H1 (cell line): Measurements from ENCODE around the gene IL1RAPL1. TPM values are rescaled to one million over a fixed set of nuclear protein-coding genes. Genes with fewer than 3 reads are reported as not detected.

Experiments
- CTCF ChIA-PET: fragments of 300-600 bp; sonication (Branson Sonifier 250); formaldehyde crosslinking; loops from one replicate; lab custom pipeline; 2021; ENCODE audit not compliant: partially characterized antibody; lab: Charles Lee
- POLR2A ChIA-PET: fragments of 300-600 bp; sonication (Branson Sonifier 250); formaldehyde crosslinking; loops from one replicate; lab custom pipeline; 2021; ENCODE audit warnings: inconsistent platforms; ENCODE audit not compliant: partially characterized antibody; lab: Charles Lee
- DNase-seq, 2 experiments: peaks; one replicate each; pipeline versions ENCODE4 v3.0.0 to v3.0.0-alpha.2; 2010 to 2022; ENCODE audit warnings: low spot score in 2 of 2, low read depth in 1 of 2, mixed read lengths in 1 of 2
- FAIRE-seq: peaks from 2 replicates; lab custom pipeline; 2011; peaks lifted over from hg19 to GRCh38; lab: Jason Lieb, UNC
- H2AFZ ChIP-seq: 2 replicates; pipeline ENCODE4 v1.8.1; 2012; ENCODE audit warnings: low read length, inconsistent platforms
- H2AK5ac ChIP-seq: 2 replicates; pipeline ENCODE4 v1.6.1; 2013; ENCODE audit warnings: low read depth, low read length
- H2BK120ac ChIP-seq: replicated peaks from 2 replicates; pipeline ENCODE3; 2013; ENCODE audit warnings: low read depth, low read length, inconsistent platforms
- H2BK12ac ChIP-seq: 2 replicates; pipeline ENCODE4 v1.6.1; 2013; ENCODE audit warnings: low read depth, low read length
- H2BK15ac ChIP-seq: 2 replicates; pipeline ENCODE4 v1.6.1; 2013; ENCODE audit warnings: low read length
- H2BK20ac ChIP-seq: 2 replicates; pipeline ENCODE4 v1.6.1; 2013; ENCODE audit warnings: low read length
- H2BK5ac ChIP-seq: 2 replicates; pipeline ENCODE4 v1.6.1; 2013; ENCODE audit warnings: low read depth, low read length
- H3K14ac ChIP-seq: 2 replicates; pipeline ENCODE4 v1.6.1; 2013; ENCODE audit warnings: inconsistent platforms; ENCODE audit not compliant: insufficient read length
- H3K18ac ChIP-seq: 2 replicates; pipeline ENCODE4 v1.6.1; 2013; ENCODE audit warnings: low read length; ENCODE audit errors: extremely low read depth
- H3K23ac ChIP-seq: 2 replicates; pipeline ENCODE4 v1.6.1; 2013; ENCODE audit warnings: inconsistent platforms; ENCODE audit not compliant: insufficient read length
- H3K23me2 ChIP-seq: 2 replicates; pipeline ENCODE4 v1.6.1; 2013; ENCODE audit warnings: low read depth, low read length
- H3K27ac ChIP-seq: 2 replicates; pipeline ENCODE4 v1.6.1; 2011; ENCODE audit warnings: low read depth, low read length, inconsistent platforms
- H3K27me3 ChIP-seq, 4 experiments: replicated peaks in 1 of 4; 1 replicate in 1 of 4; 2 replicates in 3 of 4; pipeline versions ENCODE4 v1.6.1 to v1.8.1; 2011 to 2013; ENCODE audit warnings: low read length in 3 of 4, mild to moderate bottlenecking in 3 of 4, inconsistent platforms in 2 of 4, mixed read lengths in 2 of 4, moderate library complexity in 1 of 4; ENCODE audit not compliant: control insufficient read depth in 3 of 4, insufficient read depth in 3 of 4; ENCODE audit errors: extremely low read depth in 1 of 4
- H3K36me3 ChIP-seq, 4 experiments: 2 replicates each; pipeline versions ENCODE4 v1.6.1 to v1.8.1; 2011 to 2013; ENCODE audit warnings: mild to moderate bottlenecking in 4 of 4, low read length in 3 of 4, moderate library complexity in 2 of 4, control low read depth in 1 of 4, inconsistent platforms in 1 of 4; ENCODE audit not compliant: insufficient read depth in 4 of 4, control insufficient read depth in 2 of 4
- H3K4ac ChIP-seq: replicated peaks from 2 replicates; pipeline ENCODE3; 2013; ENCODE audit warnings: low read length, low read depth, mixed read lengths, inconsistent platforms; ENCODE audit not compliant: insufficient read length
- H3K4me1 ChIP-seq, 4 experiments: replicated peaks in 1 of 4; 1 replicate in 1 of 4; 2 replicates in 3 of 4; pipeline versions ENCODE4 v1.6.1 to v1.8.1; 2011 to 2013; ENCODE audit warnings: low read length in 3 of 4, inconsistent platforms in 2 of 4, mixed read lengths in 1 of 4; ENCODE audit not compliant: insufficient read depth in 4 of 4, control insufficient read depth in 3 of 4
- H3K4me2 ChIP-seq, 2 experiments: 2 replicates each; pipeline versions ENCODE4 v1.6.1 to v1.8.1; 2011 to 2013; ENCODE audit warnings: low read depth in 2 of 2, low read length in 2 of 2, control low read depth in 1 of 2, inconsistent platforms in 1 of 2, mild to moderate bottlenecking in 1 of 2; ENCODE audit not compliant: insufficient read depth in 1 of 2
- H3K4me3 ChIP-seq, 4 experiments: fragments of 200-600, 300-600 bp in 1 of 4; sonication (generic), shearing (Covaris generic), sonication (Bioruptor Twin) in 1 of 4; 2 replicates each; pipeline versions ENCODE4 v1.5.1 to v1.8.1; 2011 to 2016; ENCODE audit warnings: low read length in 4 of 4, low read depth in 3 of 4, control low read depth in 2 of 4, inconsistent platforms in 2 of 4, mild to moderate bottlenecking in 2 of 4, mixed read lengths in 1 of 4, moderate library complexity in 1 of 4; ENCODE audit not compliant: insufficient read depth in 2 of 4; ENCODE audit errors: extremely low read depth in 1 of 4
- H3K56ac ChIP-seq: replicated peaks from 2 replicates; pipeline ENCODE3; 2013; ENCODE audit warnings: low read depth, mild to moderate bottlenecking, mixed read lengths, low read length, inconsistent platforms; ENCODE audit not compliant: insufficient read length
- H3K79me1 ChIP-seq: 2 replicates; pipeline ENCODE4 v1.6.1; 2013; ENCODE audit warnings: low read depth, low read length, control low read depth
- H3K79me2 ChIP-seq, 2 experiments: 2 replicates each; pipeline versions ENCODE4 v1.6.1 to v1.8.1; 2012 to 2013; ENCODE audit warnings: low read length in 2 of 2, mild to moderate bottlenecking in 2 of 2, inconsistent platforms in 1 of 2; ENCODE audit not compliant: insufficient read depth in 2 of 2, control insufficient read depth in 1 of 2
- H3K9ac ChIP-seq, 4 experiments: replicated peaks in 1 of 4; 1 replicate in 1 of 4; 2 replicates in 3 of 4; pipeline versions ENCODE4 v1.6.1 to v1.8.1; 2011 to 2013; ENCODE audit warnings: low read depth in 3 of 4, low read length in 3 of 4, control low read depth in 2 of 4, mild to moderate bottlenecking in 2 of 4, moderate library complexity in 2 of 4, inconsistent platforms in 1 of 4; ENCODE audit errors: extremely low read depth in 1 of 4
- H3K9me3 ChIP-seq, 2 experiments: 2 replicates each; pipeline versions ENCODE4 v1.6.1 to v1.8.1; 2012 to 2013; ENCODE audit warnings: mild to moderate bottlenecking in 2 of 2, moderate library complexity in 2 of 2, control low read depth in 1 of 2, inconsistent platforms in 1 of 2, low read depth in 1 of 2, low read length in 1 of 2, mixed read lengths in 1 of 2; ENCODE audit not compliant: insufficient read depth in 2 of 2
- H4K20me1 ChIP-seq, 2 experiments: replicated peaks in 1 of 2; 2 replicates each; pipeline versions ENCODE3 to v1.8.1; 2011 to 2013; ENCODE audit warnings: inconsistent platforms in 2 of 2, low read length in 2 of 2, mild to moderate bottlenecking in 1 of 2; ENCODE audit not compliant: insufficient read depth in 2 of 2, control insufficient read depth in 1 of 2
- H4K5ac ChIP-seq: 2 replicates; pipeline ENCODE4 v1.6.1; 2013; ENCODE audit warnings: low read length, low read depth, mixed read lengths, inconsistent platforms; ENCODE audit not compliant: insufficient read length
- H4K8ac ChIP-seq: 2 replicates; pipeline ENCODE4 v1.8.0; 2013; ENCODE audit warnings: mild to moderate bottlenecking, moderate library complexity, low read length, inconsistent platforms; ENCODE audit not compliant: insufficient read depth; ENCODE audit errors: extremely low read depth
- H4K91ac ChIP-seq: replicated peaks from 2 replicates; pipeline ENCODE3; 2013; ENCODE audit warnings: low read length, mixed read lengths, inconsistent platforms; ENCODE audit not compliant: insufficient read length
- CBX5 ChIP-seq: fragments of 300-800, 300-1000 bp; sonication (generic); IDR thresholded peaks from 2 replicates; pipeline ENCODE4 v1.7.1; 2016; ENCODE audit warnings: antibody characterized with exemption, low read length, low read depth
- SIN3A ChIP-seq, 2 experiments: IDR thresholded peaks in 1 of 2; conservative IDR thresholded peaks in 1 of 2; 2 replicates each; pipeline ENCODE4 v1.6.1; 2011 to 2012; ENCODE audit warnings: low read length in 2 of 2, improper control_type of control experiment in 1 of 2, low read depth in 1 of 2, mild to moderate bottlenecking in 1 of 2
- WGBS, 2 experiments: shearing (Covaris generic) in 1 of 2; methylation state at CpG; one replicate each; pipeline versions ENCODE4 v1.1.6 to v1.1.7; 2013 to 2015; ENCODE audit warnings: low lambda C conversion rate in 2 of 2, mixed read lengths in 2 of 2, inconsistent platforms in 1 of 2, low coverage in 1 of 2, missing lambda C conversion rate in 1 of 2; ENCODE audit not compliant: insufficient replicate concordance in 2 of 2, insufficient coverage in 1 of 2, insufficient read length in 1 of 2; ENCODE audit errors: extremely low coverage in 1 of 2, missing lambda C conversion rate in 1 of 2; 5-methylcytosine and 5-hydroxymethylcytosine counted together
- polyA plus RNA-seq, 7 experiments: library from polyadenylated mRNA; depleted of rRNA in 3 of 7; stranded (reverse) in 5 of 7; unstranded in 2 of 7; fragments of >200 nt in 5 of 7; fragments of 200-250 nt in 2 of 7; gene quantifications; 1 replicate in 5 of 7; 2 replicates in 1 of 7; 4 replicates in 1 of 7; pipeline versions ENCODE4 v1.2.1 to v1.2.3, GENCODE V29; 2011 to 2013; ENCODE audit warnings: missing spikeins in 2 of 7, mixed read lengths in 2 of 7
- total RNA-seq: library from RNA; stranded (reverse); fragmentation: NEBNext Ultra II Directional; extraction: Animal tissue kit (Norgen Biotek cat#: 25700); gene quantifications from 2 replicates; pipeline ENCODE4 v1.2.1, GENCODE V29; 2021
- TF ChIP-seq, protein P1 (sequence below): IDR thresholded peaks from 2 replicates; pipeline ENCODE4 v1.6.1; 2012; ENCODE audit warnings: inconsistent platforms

The IL1RAPL1 gene
- total and polyA plus RNA-seq, 2 of the 8 experiments (the other 6 are each of a cell fraction or from before 2014, with no cell fraction given): 0.11 to 0.35 TPM

DNA sequence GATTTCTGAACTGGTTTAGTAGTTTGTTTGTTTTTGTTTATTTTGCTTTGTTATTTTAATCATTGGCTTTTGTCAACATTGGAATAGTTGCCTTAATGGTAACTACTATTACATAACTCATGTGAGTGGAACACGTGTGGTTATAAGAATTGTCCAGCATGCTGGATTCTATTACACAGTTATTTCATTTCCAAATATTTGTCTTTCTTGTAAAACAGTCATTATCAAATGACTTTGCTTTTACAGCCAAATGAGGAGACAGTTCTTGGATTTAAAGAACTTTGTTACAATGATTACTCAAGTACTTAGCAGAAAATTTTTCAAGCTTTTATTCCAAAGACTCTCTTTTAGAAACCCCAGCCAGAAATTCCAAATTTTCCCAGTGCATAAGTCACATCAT, 1112.0 kb downstream of the IL1RAPL1 start:
- Histone ChIP-seq H3K4me2 (no peak overlapping the region), H3K14ac (no peak overlapping the region), H2BK120ac (no peak overlapping the region), H2AK5ac (no peak overlapping the region), H4K91ac (no peak overlapping the region), H3K79me2 (no peaks in the 10 kb centered on the region), H3K23me2 (no peaks in the 10 kb centered on the region), H4K8ac (no peak overlapping the region), H3K27me3 (no peaks in the 10 kb centered on the region), H2AFZ (no peak overlapping the region), H3K9ac (no peak overlapping the region), H3K36me3 (no peaks in the 10 kb centered on the region), H3K4me3 (no peak overlapping the region), H3K27ac (no peak overlapping the region), H3K4me1 (no peaks in the 10 kb centered on the region), H3K18ac (no peak overlapping the region), H3K56ac (no peak overlapping the region), H4K20me1 (no peaks in the 10 kb centered on the region), H2BK20ac (no peak overlapping the region), H3K79me1 (no peaks in the 10 kb centered on the region), H3K23ac (no peak overlapping the region), H4K5ac (no peak overlapping the region), H3K4ac (no peak overlapping the region), H3K9me3 (no peaks in the 10 kb centered on the region), H2BK15ac (no peak overlapping the region), H2BK5ac (no peak overlapping the region), H2BK12ac (no peak overlapping the region)
- DNase-seq: no peak
- WGBS, 2 experiments: 100% methylated on average over 1 of the region's 1 CpG; no CpG with 5 or more reads in 1 of the 2 experiments
- FAIRE-seq: no peak
- POLR2A ChIA-PET: no interaction called here
- CTCF ChIA-PET: no interaction called here
- TF ChIP-seq CBX5 (no peak), SIN3A (conservative IDR thresholded peaks at IDR 0.05 in 1 of 2, IDR thresholded peaks at IDR 0.05 in 1 of 2; ENCODE audit: low read depth in 1 of 2, low read length in 2 of 2) (no peak)
- TF ChIP-seq, protein P1, sequence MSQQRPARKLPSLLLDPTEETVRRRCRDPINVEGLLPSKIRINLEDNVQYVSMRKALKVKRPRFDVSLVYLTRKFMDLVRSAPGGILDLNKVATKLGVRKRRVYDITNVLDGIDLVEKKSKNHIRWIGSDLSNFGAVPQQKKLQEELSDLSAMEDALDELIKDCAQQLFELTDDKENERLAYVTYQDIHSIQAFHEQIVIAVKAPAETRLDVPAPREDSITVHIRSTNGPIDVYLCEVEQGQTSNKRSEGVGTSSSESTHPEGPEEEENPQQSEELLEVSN: no peak
